ENCODE measurements around the gene MVK.

The MVK gene

DNA sequence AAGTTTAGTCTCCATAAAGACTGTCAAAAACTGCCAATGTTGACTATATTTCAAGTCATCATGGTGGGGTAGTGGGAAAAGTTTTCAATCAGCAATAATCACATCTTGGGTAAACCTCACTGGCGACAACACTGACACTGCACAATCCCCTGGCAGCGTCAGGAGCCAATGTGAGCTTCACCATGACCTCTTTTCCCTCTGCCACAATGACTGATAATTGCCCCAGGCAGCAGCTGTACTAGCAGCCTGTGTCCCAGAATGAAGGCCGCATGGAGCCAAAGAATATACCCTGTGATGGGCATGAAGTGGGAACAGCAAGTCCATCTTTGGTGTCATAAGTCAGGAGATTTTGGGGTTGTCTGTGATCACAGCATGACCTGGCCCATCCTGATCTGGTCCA is 5.6 kb upstream of the MVK start:
- no peak for DNase-seq

DNA sequence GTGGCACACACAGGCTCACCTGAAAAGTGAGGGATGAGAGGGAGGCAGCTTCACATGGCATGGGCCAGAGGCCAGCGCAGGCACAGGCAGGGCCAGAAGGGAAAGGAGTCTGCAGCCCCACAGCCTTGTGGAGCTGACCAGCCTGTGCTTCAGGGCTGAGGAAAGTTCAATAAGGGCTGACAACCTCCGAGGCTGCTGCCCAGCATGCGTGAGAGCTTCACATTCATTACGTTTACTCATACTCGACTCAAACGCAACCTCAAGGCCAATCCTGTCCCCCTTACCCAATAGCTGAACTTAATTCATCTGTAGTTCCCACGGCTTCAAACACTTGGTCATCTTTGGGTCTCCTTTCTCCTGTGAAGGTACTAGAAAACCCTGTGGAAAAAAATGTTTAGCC is 5.1 kb upstream of the MVK start:
- DNase-seq, result no peak

DNA sequence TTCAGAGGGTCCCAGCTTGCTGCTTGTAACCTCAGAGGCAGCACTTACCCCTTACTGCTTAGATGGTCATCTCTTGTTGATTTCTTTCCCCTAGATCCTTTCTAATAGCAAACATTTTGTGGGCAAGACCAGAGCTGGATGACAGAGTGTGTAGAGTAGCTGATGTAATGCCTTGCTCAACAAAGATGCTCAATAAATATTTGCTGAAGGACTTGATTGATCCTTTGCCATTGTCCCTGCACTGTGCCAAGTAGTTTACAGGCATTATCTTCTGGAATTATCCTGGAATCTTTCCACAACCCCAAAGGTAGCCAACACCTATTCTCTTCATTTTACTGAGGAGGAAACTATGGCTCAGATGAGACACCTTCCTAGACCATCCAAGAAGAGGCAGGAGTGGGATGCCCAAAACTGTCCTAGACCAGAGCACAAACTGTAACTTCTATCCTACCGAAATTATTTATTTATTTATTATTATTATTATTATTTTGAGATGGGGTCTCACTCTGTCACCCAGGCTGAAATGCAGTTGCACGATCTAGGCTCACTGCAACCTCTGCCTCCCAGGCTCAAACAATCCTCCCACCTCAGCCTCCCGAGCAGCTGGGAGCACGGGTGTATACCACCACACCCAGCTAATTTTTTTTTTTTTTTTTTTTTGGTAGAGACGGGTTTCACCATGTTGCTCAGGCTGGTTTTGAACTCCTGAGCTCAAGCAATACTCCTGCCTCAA is 1.7 kb upstream of the MVK start:
- no peak for DNase-seq

DNA sequence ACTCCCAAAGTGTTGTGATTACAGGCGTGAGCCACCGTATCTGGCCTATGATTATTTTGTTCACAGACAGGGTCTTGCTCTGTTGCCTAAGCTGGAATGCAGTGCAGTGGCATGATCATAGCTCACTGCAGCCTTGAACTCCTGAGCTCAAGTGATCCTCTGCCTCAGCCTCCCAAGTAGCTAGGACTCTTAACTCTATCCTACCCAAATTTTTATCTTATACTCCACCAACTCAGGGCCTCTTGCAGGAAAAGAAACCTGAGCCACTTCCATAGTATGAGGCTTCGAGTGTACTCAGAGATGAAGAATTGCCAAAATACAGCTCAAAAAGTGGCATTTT is 1.1 kb upstream of the MVK start:
- DNase-seq, result no peak

DNA sequence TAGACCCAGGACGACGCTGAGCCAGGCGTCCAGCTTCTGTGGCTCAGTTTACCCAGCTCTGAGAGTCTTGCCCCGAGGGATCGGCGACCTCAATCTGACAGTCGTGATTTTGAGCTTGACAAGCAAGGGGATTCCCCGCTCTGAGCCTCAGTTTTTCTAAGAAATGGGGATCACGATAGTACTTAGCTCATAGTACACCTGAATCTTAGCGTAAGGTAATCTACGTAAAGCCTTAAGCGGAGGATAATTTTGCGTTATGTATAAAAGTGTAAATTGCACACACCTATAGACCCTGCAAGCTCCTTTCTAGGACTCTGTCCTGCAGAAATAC is 285 bp downstream of the MVK start:
- no peak for DNase-seq

GRCh38 chr12:109575683-109576082 is 2.1 kb downstream of the MVK start:
- DNase-seq, result no peak

- DNase-seq, result no peak
Observed at GRCh38 chr12:109577311-109577710, 3.7 kb downstream of the MVK start.

DNA sequence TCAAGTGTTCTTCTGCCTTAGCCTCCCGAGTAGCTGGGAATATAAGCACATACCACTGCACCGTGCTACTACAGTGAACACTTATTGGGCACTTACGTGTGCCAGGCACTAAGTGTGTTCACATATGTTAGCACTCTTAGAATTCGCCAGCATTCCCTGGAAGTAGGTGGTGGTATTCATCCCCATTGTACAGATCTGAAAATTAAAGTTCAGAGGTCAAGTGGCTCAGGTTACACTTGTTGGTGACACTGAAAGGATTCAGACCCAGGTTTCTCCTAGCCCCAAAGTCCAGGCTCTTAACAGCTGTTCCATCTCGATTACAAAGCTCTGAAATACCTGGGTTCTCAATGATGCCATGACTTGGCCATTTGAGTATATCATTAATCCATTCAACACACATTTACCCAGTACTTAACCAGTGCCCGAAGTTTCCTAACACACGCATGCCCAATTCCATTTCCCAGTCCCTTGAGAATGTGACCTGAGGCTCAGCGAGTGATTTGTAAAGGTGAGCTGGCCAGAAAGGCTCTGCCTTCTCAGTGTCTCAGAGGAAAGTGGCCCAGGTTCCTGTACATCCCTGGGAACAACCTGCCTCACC is 4.8 kb downstream of the MVK start:
- DNase-seq, result no peak

GRCh38 chr12:109579639-109580038 is 6.0 kb downstream of the MVK start:
- no peak for DNase-seq

DNA sequence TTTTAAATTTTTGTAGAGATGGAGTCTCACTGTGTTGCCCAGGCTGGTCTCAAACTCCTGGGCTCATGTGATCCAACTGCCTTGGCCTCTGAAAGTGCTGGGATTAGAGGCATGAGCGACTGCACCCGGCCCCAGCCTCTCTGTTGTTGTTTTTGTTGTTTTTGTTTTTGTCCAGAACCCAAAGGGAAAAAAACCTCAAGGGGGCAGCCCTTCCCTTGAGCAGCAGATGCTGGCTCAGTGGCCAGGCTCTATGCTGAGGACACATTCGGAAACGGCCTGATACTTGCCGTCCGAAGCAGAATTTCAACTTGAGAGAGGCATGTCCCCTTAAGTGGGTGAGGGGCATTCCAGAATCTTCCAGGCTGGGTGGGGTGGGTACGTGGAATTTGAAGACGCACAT is 6.7 kb downstream of the MVK start:
- DNase-seq, result no peak

- no peak for DNase-seq
Observed at GRCh38 chr12:109580684-109581333, 7.2 kb downstream of the MVK start.

GRCh38 chr12:109581334-109581691 is 7.7 kb downstream of the MVK start:
- no peak for DNase-seq

DNA sequence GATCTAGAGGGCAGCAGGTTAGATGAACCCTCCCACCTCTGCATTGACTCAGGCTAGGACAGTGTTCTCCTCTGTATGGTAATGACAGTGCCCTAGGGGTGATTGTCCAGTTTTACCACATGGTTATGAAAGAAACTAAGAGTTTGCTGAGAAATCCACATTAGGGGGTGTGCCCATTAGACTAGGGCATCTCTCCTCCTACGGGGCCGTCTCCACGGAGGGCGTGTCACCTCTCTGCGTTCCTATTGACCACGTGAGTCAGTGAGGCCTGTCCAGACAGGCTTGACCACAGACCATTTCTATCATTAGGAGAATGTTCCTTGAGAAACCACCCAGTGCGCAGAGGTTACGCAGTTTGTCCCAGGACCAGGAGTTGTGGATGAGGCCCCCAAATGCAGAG is 8.3 kb downstream of the MVK start:
- no peak for DNase-seq

- peak; percentile 4 for DNase-seq
Observed at GRCh38 chr12:109582636-109583035, 9.0 kb downstream of the MVK start.

DNA sequence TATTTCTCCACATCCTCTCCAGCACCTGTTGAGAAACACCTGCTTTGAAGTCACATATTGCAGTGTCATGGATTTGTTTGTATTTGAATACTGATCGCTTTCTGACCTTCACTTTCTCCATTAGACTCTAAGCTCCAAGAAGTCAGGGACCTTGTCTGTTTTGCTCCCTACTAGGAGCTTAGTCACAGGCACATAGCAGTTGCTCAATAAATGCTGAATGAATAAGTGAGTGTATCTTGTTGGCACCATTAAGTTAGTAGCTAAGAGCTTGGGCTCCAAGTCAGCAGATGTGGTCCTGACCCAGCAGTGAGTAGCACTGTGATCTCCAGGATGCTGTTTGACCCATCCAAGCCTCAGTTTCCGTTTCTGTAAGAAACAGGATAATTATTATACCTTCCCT is 10.1 kb downstream of the MVK start:
- no peak for DNase-seq

- no peak for DNase-seq
Observed at GRCh38 chr12:109586385-109587296, 13.0 kb downstream of the MVK start.

GRCh38 chr12:109587921-109588320 is 14.3 kb downstream of the MVK start:
- no peak for DNase-seq

GRCh38 chr12:109588461-109589239 is 15.1 kb downstream of the MVK start:
- no peak for DNase-seq

- DNase-seq, result no peak
Observed at GRCh38 chr12:109589240-109589590, 15.6 kb downstream of the MVK start.

GRCh38 chr12:109589691-109590245 is 16.2 kb downstream of the MVK start:
- DNase-seq, result no peak

- no peak for DNase-seq
Observed at GRCh38 chr12:109590566-109590965, 17.0 kb downstream of the MVK start.

- DNase-seq, result no peak
Observed at GRCh38 chr12:109591041-109591440, 17.4 kb downstream of the MVK start.
